Vagina (tissue), 2 donors: ENCODE data around the gene ASXL3. TPM values are rescaled to one million over a fixed set of nuclear protein-coding genes. Genes with fewer than 3 reads are reported as not detected.

ENCODE experiments used
- DNase-seq, 2 donors: peaks; one replicate each; pipeline ENCODE4 v3.0.0-alpha.2; 2017; ENCODE audit errors: extremely low spot score in 2 of 2
- H3K27ac ChIP-seq: fragments of 200-600 bp; sonication (generic); one replicate; pipeline ENCODE4 v1.5.1; 2019
- H3K27me3 ChIP-seq: fragments of 200-600 bp; sonication (generic); one replicate; pipeline ENCODE4 v1.5.1; 2019
- H3K36me3 ChIP-seq, 2 donors: fragments of 200-600 bp; sonication (generic); one replicate each; pipeline ENCODE4 v1.5.1; 2017 to 2019
- H3K4me1 ChIP-seq: fragments of 200-600 bp; sonication (generic); one replicate; pipeline ENCODE4 v1.5.1; 2019
- H3K4me3 ChIP-seq, 2 donors: fragments of 200-600 bp; sonication (generic); 1 replicate in 1 of 2; 2 replicates in 1 of 2; pipeline ENCODE4 v1.5.1; 2016 to 2019
- H3K9me3 ChIP-seq: fragments of 200-600 bp; sonication (generic); one replicate; pipeline ENCODE4 v1.5.1; 2019
- CTCF ChIP-seq, 3 experiments: fragments of 450-650 bp in 2 of 3; fragments of 200-600 bp in 1 of 3; sonication (generic) in 1 of 3; IDR thresholded peaks; one replicate each; pipeline ENCODE4 v1.5.1; 2017 to 2019; ENCODE audit warnings: antibody characterized with exemption in 3 of 3, mild to moderate bottlenecking in 2 of 3, moderate library complexity in 2 of 3
- POLR2A ChIP-seq, 2 donors: fragments of 450-650 bp; IDR thresholded peaks; one replicate each; pipeline ENCODE4 v1.6.1; 2017; ENCODE audit warnings: antibody characterized with exemption in 2 of 2, mild to moderate bottlenecking in 2 of 2, moderate library complexity in 2 of 2
- POLR2AphosphoS5 ChIP-seq, 2 donors: sonication (generic); formaldehyde crosslinking; IDR thresholded peaks; one replicate each; pipeline ENCODE4 v1.9.0; 2017; ENCODE audit warnings: antibody characterized with exemption in 2 of 2, mild to moderate bottlenecking in 2 of 2, low read depth in 1 of 2; ENCODE audit not compliant: insufficient read depth in 1 of 2
- intact Hi-C: fragments of 100-400 bp; cut with DNase I; formaldehyde crosslinking; loops from one replicate; pipeline ENCODE4 v1.15.1; 2023
- total RNA-seq: library from RNA; depleted of rRNA; stranded (reverse); fragments of >200 nt; gene quantifications from one replicate; pipeline ENCODE4 v1.2.3, GENCODE V29; 2016

ASXL3 gene
- total RNA-seq, 1 donor from 2014 or later: 5.9 TPM

- DNase-seq: no peak
- intact Hi-C loops: no loop called here
- Histone ChIP-seq H3K27ac (no peak overlapping the region), H3K4me1 (no peaks in the 10 kb centered on the region), H3K27me3 (no peaks in the 10 kb centered on the region), H3K4me3 (no peak overlapping the region), H3K9me3 (no peaks in the 10 kb centered on the region), H3K36me3 (no peaks in the 10 kb centered on the region)
- TF ChIP-seq CTCF (IDR thresholded peaks at IDR 0.05) (no peak), POLR2A (IDR thresholded peaks at IDR 0.05) (no peak), POLR2AphosphoS5 (IDR thresholded peaks at IDR 0.05; ENCODE audit: insufficient read depth in 1 of 2, low read depth in 1 of 2) (no peak)
These were observed 171.8 kb downstream of the ASXL3 start for GRCh38 chr18:33749834-33750233.

DNA sequence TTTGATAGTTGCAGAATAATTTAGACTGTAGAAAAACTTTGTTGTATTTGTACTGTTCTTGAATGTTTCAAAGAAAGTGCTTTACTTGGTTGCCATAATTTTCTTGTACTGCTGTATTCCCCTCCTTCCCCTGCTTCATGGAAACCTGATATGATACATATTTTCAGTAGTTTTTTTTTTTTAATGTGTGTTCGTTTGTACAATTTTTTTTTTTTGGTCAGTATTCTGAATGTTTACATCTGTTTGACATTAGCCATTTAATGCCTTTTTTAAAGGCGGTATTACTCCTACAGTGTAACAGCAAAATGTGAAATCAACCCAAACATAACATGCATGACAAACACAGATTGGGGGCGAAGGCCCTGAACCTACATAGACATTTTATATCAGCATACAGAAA, 172.3 kb downstream of the ASXL3 start:
- H3K27ac ChIP-seq: no peak overlapping the region
- no peaks in the 10 kb centered on the region for H3K36me3 ChIP-seq
- no peak overlapping the region for H3K4me3 ChIP-seq
- DNase-seq: no peak
- no peaks in the 10 kb centered on the region for H3K9me3 ChIP-seq
- intact Hi-C loops: no loop called here
- no peaks in the 10 kb centered on the region for H3K4me1 ChIP-seq
- TF ChIP-seq POLR2A (IDR thresholded peaks at IDR 0.05) (no peak), CTCF (IDR thresholded peaks at IDR 0.05) (no peak), POLR2AphosphoS5 (IDR thresholded peaks at IDR 0.05; ENCODE audit: insufficient read depth in 1 of 2, low read depth in 1 of 2) (no peak)
- no peaks in the 10 kb centered on the region for H3K27me3 ChIP-seq

- intact Hi-C loops: no loop called here
- H3K27ac ChIP-seq: no peak overlapping the region
- no peak overlapping the region for H3K4me3 ChIP-seq
- no peak for DNase-seq
- TF ChIP-seq POLR2AphosphoS5 (IDR thresholded peaks at IDR 0.05; ENCODE audit: insufficient read depth in 1 of 2, low read depth in 1 of 2): no peak
- TF ChIP-seq CTCF (IDR thresholded peaks at IDR 0.05): peak in 2 of 3 experiments; percentile 2 to 36
- TF ChIP-seq POLR2A (IDR thresholded peaks at IDR 0.05): no peak
- no peaks in the 10 kb centered on the region for H3K27me3 ChIP-seq
- H3K36me3 ChIP-seq: no peaks in the 10 kb centered on the region
- H3K9me3 ChIP-seq: no peaks in the 10 kb centered on the region
- H3K4me1 ChIP-seq: peaks cover 8% of the 10 kb centered on the region
These were observed 173.7 kb downstream of the ASXL3 start for GRCh38 chr18:33751613-33752221.

- no peak for DNase-seq
- intact Hi-C loops: no loop called here
- H3K9me3 ChIP-seq: no peaks in the 10 kb centered on the region
- no peaks in the 10 kb centered on the region for H3K36me3 ChIP-seq
- no peaks in the 10 kb centered on the region for H3K27me3 ChIP-seq
- no peak for TF ChIP-seq POLR2AphosphoS5 (IDR thresholded peaks at IDR 0.05; ENCODE audit: insufficient read depth in 1 of 2, low read depth in 1 of 2)
- TF ChIP-seq CTCF (IDR thresholded peaks at IDR 0.05): no peak
- TF ChIP-seq POLR2A (IDR thresholded peaks at IDR 0.05): no peak
- H3K4me1 ChIP-seq: peaks cover 8% of the 10 kb centered on the region
- no peak overlapping the region for H3K4me3 ChIP-seq
- no peak overlapping the region for H3K27ac ChIP-seq
These were observed 177.4 kb downstream of the ASXL3 start for GRCh38 chr18:33755391-33755790.

DNA sequence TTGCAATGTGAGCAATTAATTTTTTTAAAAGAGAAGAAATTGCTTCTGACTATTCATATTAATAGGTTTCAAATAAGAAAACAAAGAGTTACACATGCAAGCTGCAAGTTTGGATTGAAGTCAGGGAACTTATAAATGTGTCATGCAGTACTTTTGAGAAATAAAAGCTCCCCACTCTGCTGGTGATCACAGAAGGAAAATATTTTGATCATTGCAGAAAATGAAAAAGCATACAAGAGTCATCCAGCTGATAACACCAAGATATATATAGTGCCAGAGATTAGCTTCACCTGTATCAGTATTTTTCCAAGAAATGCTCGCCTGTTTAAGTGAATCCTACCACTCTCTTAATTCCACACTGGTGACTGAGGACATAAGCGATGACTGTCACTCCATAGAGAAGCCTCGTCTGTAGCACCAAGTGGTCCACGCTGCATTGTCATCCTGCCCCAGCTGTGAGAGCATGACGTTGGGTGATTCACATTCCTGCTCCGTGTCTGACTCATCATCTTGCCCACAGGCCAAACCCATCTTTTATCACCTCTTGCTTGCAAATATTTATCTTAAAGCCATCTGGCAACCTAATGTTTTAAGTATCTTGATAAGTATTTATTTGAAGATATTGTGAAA, 178.0 kb downstream of the ASXL3 start:
- H3K4me1 ChIP-seq: peaks cover 8% of the 10 kb centered on the region
- intact Hi-C loops: no loop called here
- H3K36me3 ChIP-seq: no peaks in the 10 kb centered on the region
- H3K27me3 ChIP-seq: no peaks in the 10 kb centered on the region
- no peak overlapping the region for H3K4me3 ChIP-seq
- no peaks in the 10 kb centered on the region for H3K9me3 ChIP-seq
- no peak for TF ChIP-seq POLR2A (IDR thresholded peaks at IDR 0.05)
- TF ChIP-seq CTCF (IDR thresholded peaks at IDR 0.05): no peak
- TF ChIP-seq POLR2AphosphoS5 (IDR thresholded peaks at IDR 0.05; ENCODE audit: insufficient read depth in 1 of 2, low read depth in 1 of 2): no peak
- DNase-seq: no peak
- no peak overlapping the region for H3K27ac ChIP-seq
